Neural progenitor cell (in vitro differentiated cells): Measurements from ENCODE around the gene C11orf52. TPM values are rescaled to one million over a fixed set of nuclear protein-coding genes. Genes with fewer than 3 reads are reported as not detected.

Source experiments
- DNase-seq: peaks from one replicate; pipeline ENCODE4 v3.0.0-alpha.2; 2016; ENCODE audit warnings: low spot score
- H2AFZ ChIP-seq: fragments of 200-600 bp; sonication (generic); replicated peaks from 2 replicates; pipeline ENCODE4 v1.6.1; 2016; ENCODE audit warnings: antibody characterized with exemption
- H3F3A ChIP-seq: fragments of 200-600 bp; sonication (generic); 2 replicates; pipeline ENCODE4 v1.6.1; 2016; ENCODE audit warnings: antibody characterized with exemption, low read depth
- H3K27ac ChIP-seq: fragments of 200-600 bp; sonication (generic); 2 replicates; pipeline ENCODE4 v1.5.1; 2016; ENCODE audit warnings: mild to moderate bottlenecking
- H3K27me3 ChIP-seq: fragments of 200-600 bp; sonication (generic); 2 replicates; pipeline ENCODE4 v1.6.1; 2016; ENCODE audit warnings: mild to moderate bottlenecking, moderate library complexity
- H3K36me3 ChIP-seq: fragments of 200-600 bp; sonication (generic); 2 replicates; pipeline ENCODE4 v1.5.1; 2016
- H3K4me1 ChIP-seq: fragments of 200-600 bp; sonication (generic); 2 replicates; pipeline ENCODE4 v1.6.1; 2016; ENCODE audit warnings: mixed run types
- H3K4me2 ChIP-seq: fragments of 200-600 bp; sonication (generic); 2 replicates; pipeline ENCODE4 v1.6.1; 2016
- H3K4me3 ChIP-seq: fragments of 200-600 bp; sonication (generic); 2 replicates; pipeline ENCODE4 v1.5.1; 2016
- H3K79me2 ChIP-seq: fragments of 200-600 bp; sonication (generic); 2 replicates; pipeline ENCODE4 v1.6.1; 2016; ENCODE audit warnings: low read depth
- H3K9ac ChIP-seq: fragments of 200-600 bp; sonication (generic); 2 replicates; pipeline ENCODE4 v1.6.1; 2016
- H3K9me3 ChIP-seq: fragments of 200-600 bp; sonication (generic); 2 replicates; pipeline ENCODE4 v1.5.1; 2016; ENCODE audit warnings: low read depth
- H4K20me1 ChIP-seq: fragments of 200-600 bp; sonication (generic); 2 replicates; pipeline ENCODE4 v1.6.1; 2016; ENCODE audit warnings: low read depth
- H3K27ac Mint-ChIP-seq: 3 replicates; pipeline ENCODE4 v1.8.0; 2021; ENCODE audit warnings: mixed read lengths
- H3K27me3 Mint-ChIP-seq: 2 replicates; pipeline ENCODE4 v1.8.0; 2022; ENCODE audit warnings: low read depth, mild to moderate bottlenecking, inconsistent platforms, moderate library complexity, mixed read lengths; ENCODE audit not compliant: insufficient read depth
- H3K36me3 Mint-ChIP-seq: 3 replicates; pipeline ENCODE4 v1.8.0; 2021; ENCODE audit warnings: mixed read lengths
- H3K4me1 Mint-ChIP-seq: 3 replicates; pipeline ENCODE4 v1.8.0; 2021; ENCODE audit warnings: mixed read lengths
- H3K4me3 Mint-ChIP-seq: 3 replicates; pipeline ENCODE4 v1.8.0; 2021; ENCODE audit warnings: mild to moderate bottlenecking, moderate library complexity, mixed read lengths
- H3K9me3 Mint-ChIP-seq: 3 replicates; pipeline ENCODE4 v1.8.0; 2020; ENCODE audit warnings: mixed read lengths
- CTCF ChIP-seq: fragments of 200-600 bp; sonication (generic); IDR thresholded peaks from 2 replicates; pipeline ENCODE4 v1.5.1; 2017; ENCODE audit warnings: antibody characterized with exemption, mild to moderate bottlenecking
- EZH2 ChIP-seq: fragments of 200-600 bp; sonication (generic); IDR thresholded peaks from 2 replicates; pipeline ENCODE4 v1.6.1; 2017; ENCODE audit warnings: antibody characterized with exemption, mild to moderate bottlenecking, moderate library complexity
- EZH2phosphoT487 ChIP-seq: fragments of 200-600 bp; sonication (generic); IDR thresholded peaks from 2 replicates; pipeline ENCODE4 v1.6.1; 2017; ENCODE audit warnings: antibody characterized with exemption
- total RNA-seq: library from RNA; depleted of rRNA; stranded (reverse); fragments of >200 nt; gene quantifications from 2 replicates; pipeline ENCODE4 v1.2.3, GENCODE V29; 2015; ENCODE audit warnings: low replicate concordance

The C11orf52 gene
- total RNA-seq, 1 donor from 2014 or later = not detected

- peak overlapping the region; percentile 82 for H2AFZ ChIP-seq
- no peak overlapping the region for H3K4me3 ChIP-seq
- TF ChIP-seq EZH2phosphoT487 = no peak
- TF ChIP-seq CTCF = no peak
- no peak for TF ChIP-seq EZH2
- Mint-ChIP-seq H3K27ac (peak overlapping the region; percentile 60), H3K4me3 (peak overlapping the region; percentile 44), H3K9me3 (no peaks in the 10 kb centered on the region), H3K4me1 (peaks cover 34% of the 10 kb centered on the region), H3K36me3 (no peaks in the 10 kb centered on the region), H3K27me3 (peaks cover 4% of the 10 kb centered on the region)
- no peaks in the 10 kb centered on the region for H4K20me1 ChIP-seq
- H3K36me3 ChIP-seq = no peaks in the 10 kb centered on the region
- no peaks in the 10 kb centered on the region for H3K9me3 ChIP-seq
- H3K27ac ChIP-seq = peak overlapping the region; percentile 40
- no peaks in the 10 kb centered on the region for H3K27me3 ChIP-seq
- no peak for DNase-seq
- H3K4me1 ChIP-seq = peaks cover 26% of the 10 kb centered on the region
- H3K9ac ChIP-seq = no peak overlapping the region
- no peak overlapping the region for H3K4me2 ChIP-seq
- no peaks in the 10 kb centered on the region for H3K79me2 ChIP-seq
- H3F3A ChIP-seq = peaks cover 20% of the 10 kb centered on the region
These were observed 4.7 kb downstream of the C11orf52 start for GRCh38 chr11:111923351-111923788.

GRCh38 chr11:111923951-111924350 lies 5.2 kb downstream of the C11orf52 start:
- Histone ChIP-seq H3K9me3 (no peaks in the 10 kb centered on the region), H3K79me2 (no peaks in the 10 kb centered on the region), H3K27me3 (no peaks in the 10 kb centered on the region), H4K20me1 (no peaks in the 10 kb centered on the region), H3K9ac (no peak overlapping the region), H3F3A (peaks cover 20% of the 10 kb centered on the region), H3K27ac (peak overlapping the region; percentile 40), H3K4me2 (no peak overlapping the region), H3K4me3 (no peak overlapping the region), H3K36me3 (no peaks in the 10 kb centered on the region), H2AFZ (peak overlapping the region; percentile 82), H3K4me1 (peaks cover 26% of the 10 kb centered on the region)
- H3K36me3 Mint-ChIP-seq = no peaks in the 10 kb centered on the region
- H3K4me1 Mint-ChIP-seq = peaks cover 34% of the 10 kb centered on the region
- H3K27ac Mint-ChIP-seq = no peak overlapping the region
- no peak overlapping the region for H3K4me3 Mint-ChIP-seq
- no peak for TF ChIP-seq EZH2phosphoT487
- TF ChIP-seq CTCF = no peak
- TF ChIP-seq EZH2 = no peak
- no peaks in the 10 kb centered on the region for H3K9me3 Mint-ChIP-seq
- peaks cover 3% of the 10 kb centered on the region for H3K27me3 Mint-ChIP-seq
- DNase-seq = no peak

GRCh38 chr11:111925953-111926352 lies 7.2 kb downstream of the C11orf52 start:
- Histone ChIP-seq H3K27ac (no peak overlapping the region), H3K4me2 (peak overlapping the region; percentile 59)
- DNase-seq = no peak

More at GRCh38 chr11:111925953-111926352, 7.2 kb downstream of the C11orf52 start:
- H4K20me1 ChIP-seq = no peaks in the 10 kb centered on the region
- H3K4me3 Mint-ChIP-seq = peak overlapping the region; percentile 84
- no peaks in the 10 kb centered on the region for H3K36me3 Mint-ChIP-seq
- H3K36me3 ChIP-seq = no peaks in the 10 kb centered on the region
- H3K9me3 Mint-ChIP-seq = no peaks in the 10 kb centered on the region
- peaks cover 3% of the 10 kb centered on the region for H3K27me3 Mint-ChIP-seq
- H3F3A ChIP-seq = peaks cover 20% of the 10 kb centered on the region
- no peak overlapping the region for H3K9ac ChIP-seq
- no peaks in the 10 kb centered on the region for H3K27me3 ChIP-seq
- no peaks in the 10 kb centered on the region for H3K79me2 ChIP-seq
- H3K27ac Mint-ChIP-seq = peak overlapping the region; percentile 26
- TF ChIP-seq CTCF = no peak
- no peak for TF ChIP-seq EZH2phosphoT487
- no peak for TF ChIP-seq EZH2
- H3K4me1 ChIP-seq = peaks cover 26% of the 10 kb centered on the region
- H2AFZ ChIP-seq = no peak overlapping the region
- no peaks in the 10 kb centered on the region for H3K9me3 ChIP-seq
- H3K4me1 Mint-ChIP-seq = peaks cover 34% of the 10 kb centered on the region
- no peak overlapping the region for H3K4me3 ChIP-seq
